AG08396 (cell line): Measurements from ENCODE around the gene OTX1.
"Not testable (repeated sequence)": the region's sequence is repeated elsewhere in the genome, so short reads cannot be mapped to it uniquely, and the experiment has no call there.

ENCODE experiments used
- DNase-seq: peaks from one replicate; pipeline ENCODE4 v3.0.0; 2012; ENCODE audit warnings: low spot score, mixed read lengths

Gene OTX1

GRCh38 chr2:63058921-63059792, 8.5 kb downstream of the OTX1 start:
- peak; percentile 18 for DNase-seq

DNA sequence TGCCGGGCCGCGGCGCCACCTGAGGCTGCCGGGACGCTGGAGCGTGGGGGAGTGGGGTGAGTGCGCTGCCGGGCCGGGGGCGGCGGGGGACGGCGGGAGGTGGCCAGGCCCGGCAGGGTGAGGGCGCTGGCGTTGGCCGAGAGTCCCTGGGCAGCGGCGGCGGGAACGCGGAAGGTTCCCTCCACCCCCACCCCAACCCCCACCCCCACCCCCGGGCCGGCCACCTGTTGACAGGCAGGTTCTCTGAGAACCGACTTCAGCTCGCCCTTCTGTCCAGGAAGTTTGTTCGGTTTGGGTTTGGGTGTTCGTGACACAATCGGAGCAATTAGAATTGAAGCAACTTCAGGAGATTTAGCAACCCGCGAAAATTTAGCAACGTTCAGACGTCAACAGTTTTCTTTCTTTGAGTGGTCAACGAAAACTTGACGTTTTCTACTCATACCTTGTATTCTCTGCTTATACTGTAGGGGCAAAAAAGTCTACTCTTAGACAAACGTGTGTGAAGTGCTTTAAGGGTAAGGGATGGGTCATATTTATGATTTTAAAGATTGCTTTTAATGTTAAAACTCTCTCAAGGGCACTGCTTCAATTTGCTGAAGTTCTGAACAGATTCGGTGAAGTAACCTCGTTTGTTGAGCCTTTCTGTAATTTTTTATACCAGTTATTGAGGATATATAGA, 9.3 kb downstream of the OTX1 start:
- DNase-seq = no peak

DNA sequence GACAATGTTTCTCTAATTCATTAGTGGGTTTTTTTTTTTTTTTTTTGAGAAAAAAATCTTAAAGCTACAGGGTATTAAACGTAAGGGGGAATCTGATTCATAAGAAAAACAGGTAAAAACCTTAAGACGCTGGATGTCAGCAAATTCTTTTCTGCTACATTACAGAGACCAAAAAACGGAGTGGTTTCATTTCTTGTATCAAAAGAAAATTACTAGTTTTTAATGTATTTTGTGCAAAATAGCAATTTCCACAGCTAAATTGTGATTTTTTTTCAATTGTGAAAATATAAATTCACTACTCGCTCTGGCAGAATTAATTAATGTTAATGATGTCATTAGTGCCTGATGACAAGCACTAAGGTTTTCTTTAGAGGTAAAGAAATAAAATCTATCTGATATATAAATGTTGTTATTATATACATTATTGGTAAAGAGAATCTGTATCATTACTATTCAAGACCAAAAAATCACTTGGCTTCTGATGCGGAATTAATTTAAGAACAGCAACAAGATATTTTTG, 9.9 kb downstream of the OTX1 start:
- DNase-seq = no peak

DNA sequence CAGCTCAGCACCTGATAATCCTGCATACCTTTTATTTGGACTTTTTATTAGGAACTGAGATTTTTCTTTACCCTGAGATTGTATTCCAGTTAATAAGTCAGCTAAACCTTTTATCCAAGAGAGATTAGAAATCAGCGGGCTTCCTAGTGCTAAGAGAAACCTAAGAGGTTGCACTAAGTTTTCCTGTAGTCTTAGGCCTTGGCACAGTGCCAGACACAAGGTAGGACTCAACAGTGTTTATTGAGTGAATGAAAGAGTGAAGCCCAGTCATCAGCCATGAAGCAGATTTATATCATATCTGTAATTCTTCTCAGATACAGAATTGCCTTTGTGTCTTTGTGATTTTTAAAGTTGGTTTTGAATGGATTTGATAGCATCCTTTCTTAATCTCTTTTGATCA, 13.6 kb downstream of the OTX1 start:
- no peak for DNase-seq

GRCh38 chr2:63064661-63065060, 14.0 kb downstream of the OTX1 start:
- no peak for DNase-seq

- DNase-seq = no peak
Observed at GRCh38 chr2:63066265-63066664, 15.6 kb downstream of the OTX1 start.

- no peak for DNase-seq
Observed at GRCh38 chr2:63066838-63067237, 16.2 kb downstream of the OTX1 start.

GRCh38 chr2:63071664-63072063, 21.0 kb downstream of the OTX1 start:
- no peak for DNase-seq

- DNase-seq = no peak
Observed at GRCh38 chr2:63073994-63074393, 23.4 kb downstream of the OTX1 start.

GRCh38 chr2:63074399-63074798, 23.8 kb downstream of the OTX1 start:
- DNase-seq = not testable (repeated sequence)

DNA sequence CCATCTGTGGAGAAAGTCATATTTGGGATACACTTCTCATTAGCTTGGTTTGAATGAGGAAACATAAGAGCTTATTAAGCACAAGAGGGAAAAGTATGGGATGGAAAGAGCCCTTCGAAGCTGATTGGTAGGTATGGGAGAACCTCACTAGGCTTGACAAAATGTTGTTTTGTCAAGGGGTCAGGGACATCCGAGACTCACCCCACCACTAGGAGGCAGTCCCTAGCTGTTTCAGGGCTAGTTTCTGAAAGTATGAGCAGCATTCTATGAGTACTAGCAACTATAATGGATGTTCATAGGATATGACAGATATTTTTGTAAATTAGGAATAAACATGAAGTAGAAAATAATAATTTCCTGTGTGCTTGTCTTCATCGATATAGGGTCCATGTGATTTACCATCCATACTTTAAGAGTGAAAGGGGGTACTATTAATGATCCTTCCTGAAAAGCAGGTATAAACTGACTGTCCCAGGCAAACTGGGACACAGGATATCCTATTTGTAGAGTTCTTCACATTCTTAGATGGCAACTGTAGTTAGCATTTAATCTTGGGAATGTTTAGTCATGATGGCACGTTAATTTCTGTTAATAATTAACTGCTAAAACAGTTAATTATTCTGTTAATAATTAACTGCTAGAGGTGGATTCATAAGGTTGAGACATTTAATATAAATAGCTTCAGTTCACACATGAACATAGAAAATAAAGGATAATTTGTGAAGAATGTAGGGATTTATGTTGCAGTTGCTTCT, 28.4 kb downstream of the OTX1 start:
- peak; percentile 9 for DNase-seq

DNA sequence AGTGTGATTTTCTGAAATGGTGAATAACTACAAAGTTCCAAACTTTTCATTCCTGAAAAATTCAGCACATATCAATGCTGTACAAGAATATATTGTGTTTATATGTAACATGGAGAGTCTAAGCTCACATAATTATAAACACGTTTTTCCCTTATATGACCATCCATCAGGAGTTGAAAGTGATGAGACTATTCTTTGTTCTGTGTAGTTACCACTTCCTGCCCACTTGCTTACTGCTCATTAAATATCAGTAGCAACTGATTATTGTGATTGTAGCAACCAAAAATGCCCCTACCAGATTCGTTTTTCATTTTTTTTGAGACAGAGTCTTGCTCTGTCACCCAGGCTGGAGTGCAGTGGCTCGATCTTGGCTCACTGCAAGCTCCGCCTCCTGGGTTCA, 30.8 kb downstream of the OTX1 start:
- DNase-seq = no peak

DNA sequence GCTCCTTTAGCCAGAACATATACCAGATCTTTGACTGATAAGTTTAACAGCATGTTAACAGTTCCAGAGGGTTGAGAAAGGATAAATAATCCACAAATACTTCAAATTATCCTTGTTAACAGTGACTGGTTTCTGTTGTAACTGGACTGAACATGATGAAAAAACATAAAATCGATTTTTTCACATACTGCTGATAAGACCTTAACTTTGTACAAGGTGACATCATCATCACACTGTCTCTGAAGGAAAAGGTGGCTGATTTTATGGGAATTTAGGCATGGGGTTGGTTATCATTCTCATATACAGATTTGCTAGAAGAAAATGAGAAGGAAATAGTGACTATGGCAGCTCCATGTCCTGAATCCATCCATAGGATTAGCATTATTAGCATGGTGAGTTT, 36.1 kb downstream of the OTX1 start:
- DNase-seq = no peak

DNA sequence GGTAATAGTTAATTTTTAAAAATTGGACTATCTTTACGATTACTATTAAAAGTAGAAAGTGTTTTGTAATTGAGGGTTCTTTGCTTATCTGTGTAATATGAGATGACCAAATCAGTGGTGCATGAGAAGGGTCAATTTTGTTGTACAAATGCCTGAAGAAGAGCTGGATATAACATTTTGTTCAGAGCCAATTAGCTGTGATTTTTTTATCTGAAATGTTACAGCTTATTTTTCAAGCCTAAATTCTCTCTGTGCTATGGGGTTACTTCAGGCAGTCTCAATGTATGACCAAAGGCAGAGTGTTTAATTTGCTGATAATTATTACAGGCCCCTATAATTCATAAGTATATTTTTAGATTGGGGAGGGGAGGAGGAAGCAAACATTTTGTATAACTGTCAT, 41.8 kb downstream of the OTX1 start:
- no peak for DNase-seq

DNA sequence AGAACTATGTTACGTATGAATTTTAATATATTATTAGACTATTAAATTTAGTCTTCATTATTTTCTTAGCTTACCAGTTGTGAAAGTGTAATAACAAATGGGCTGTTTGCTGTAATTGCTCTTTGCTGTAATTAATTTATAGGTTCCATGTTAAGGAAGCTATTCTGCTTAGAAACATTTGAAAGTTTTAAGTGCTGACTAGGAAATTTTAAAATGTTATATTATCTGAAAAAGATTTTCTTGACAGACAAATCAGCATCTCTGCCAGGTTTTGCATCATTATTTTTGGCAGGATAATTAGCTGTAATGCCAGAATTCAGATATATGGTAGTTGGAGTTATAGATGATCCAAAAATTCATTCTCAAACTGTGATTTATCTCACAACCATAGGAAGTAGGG, 42.2 kb downstream of the OTX1 start:
- DNase-seq = no peak

DNA sequence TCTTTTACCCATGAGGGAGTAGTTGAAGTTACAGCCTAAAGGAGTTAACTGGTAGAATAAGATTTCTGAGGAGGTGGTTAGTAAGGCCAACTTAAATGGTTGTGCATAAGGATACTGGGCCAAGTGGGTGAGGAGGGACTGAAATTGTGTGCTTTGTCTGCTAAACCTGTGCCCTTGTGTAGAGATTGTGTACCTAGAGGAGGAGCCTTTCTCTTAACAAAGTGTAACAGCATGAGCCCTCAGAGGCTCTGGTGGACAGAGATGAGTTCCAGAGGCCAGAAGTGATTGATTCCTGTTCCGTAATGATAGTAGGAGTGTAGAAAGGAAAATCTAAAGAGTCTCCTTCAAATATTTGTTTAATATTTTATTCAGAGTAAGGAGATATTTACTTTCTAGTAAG, 42.9 kb downstream of the OTX1 start:
- no peak for DNase-seq

DNA sequence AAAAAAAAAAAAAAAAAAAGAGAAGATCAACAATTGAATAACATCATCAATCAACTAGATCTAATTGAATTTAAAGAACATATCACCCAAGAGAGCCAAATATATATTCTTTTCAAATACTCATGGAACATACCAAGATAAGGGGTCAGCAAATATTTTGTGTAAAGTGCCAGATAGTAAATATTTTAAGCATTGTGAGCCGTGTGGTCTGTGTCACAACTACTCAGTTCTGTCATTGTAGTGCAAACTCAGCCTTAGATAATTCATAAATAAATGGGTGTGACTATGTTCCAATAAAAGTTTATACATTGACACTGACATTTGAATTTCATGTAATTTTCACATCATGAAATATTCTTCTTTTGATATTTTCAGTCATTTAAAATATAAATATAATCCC, 45.9 kb downstream of the OTX1 start:
- no peak for DNase-seq

DNA sequence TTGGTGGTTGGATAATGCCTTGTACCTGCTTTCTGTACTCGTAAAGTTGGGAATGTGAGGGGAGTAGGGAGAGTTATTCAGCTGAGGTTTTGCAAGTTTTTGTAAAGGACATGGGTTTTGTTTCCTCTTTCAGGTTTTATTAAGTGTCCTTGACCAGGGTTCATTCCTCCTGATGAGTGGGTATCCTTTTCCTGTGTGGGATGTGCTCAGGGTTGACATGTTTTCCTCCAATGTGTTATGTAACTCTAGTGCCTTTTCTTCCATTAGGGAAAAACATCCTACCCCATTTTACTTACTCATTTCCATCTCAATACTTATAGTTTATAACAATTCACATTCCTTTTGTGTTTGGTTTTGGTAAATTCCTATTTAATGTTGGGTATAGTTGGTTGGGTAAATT, 48.4 kb downstream of the OTX1 start:
- no peak for DNase-seq

DNA sequence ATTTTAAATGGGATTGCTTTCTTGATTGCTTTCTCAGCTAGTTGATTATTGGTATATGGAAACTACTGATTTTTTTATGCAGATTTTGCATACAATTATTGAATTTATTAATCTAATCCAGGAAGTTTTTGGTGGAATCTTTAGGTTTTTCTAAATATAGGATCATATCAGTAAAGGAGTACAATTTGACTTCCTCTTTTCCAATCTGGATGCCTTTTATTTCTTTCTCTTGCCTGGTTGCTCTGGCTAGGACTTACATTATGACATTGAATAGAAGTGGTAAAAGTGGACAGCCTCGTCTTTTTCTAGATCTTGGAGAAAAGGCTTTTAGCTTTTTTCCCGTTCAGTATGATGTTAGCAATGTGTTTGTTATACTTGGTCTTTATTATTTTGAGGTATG, 51.3 kb downstream of the OTX1 start:
- no peak for DNase-seq

DNA sequence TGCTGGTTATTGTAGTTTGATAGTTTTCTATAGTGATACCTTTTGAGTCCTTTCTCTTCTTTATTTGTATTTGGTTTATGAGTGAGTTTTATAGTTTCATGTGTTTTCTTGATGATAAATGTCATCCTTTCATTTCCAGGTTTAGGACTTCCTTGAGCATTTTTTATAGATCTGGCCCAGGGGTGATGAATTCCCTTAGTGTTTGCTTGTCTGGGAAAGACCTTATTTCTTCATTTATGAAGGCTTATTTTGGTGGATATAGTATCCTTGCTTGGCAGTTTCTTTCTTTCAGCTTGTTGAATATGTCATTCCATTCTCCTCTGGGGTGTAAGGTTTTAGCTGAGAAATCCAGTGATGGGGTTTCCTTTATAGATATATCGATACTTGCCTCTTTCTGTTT, 53.9 kb downstream of the OTX1 start:
- no peak for DNase-seq
